ENCODE data around the gene DAB1.

Gene DAB1

GRCh38 chr1:57210881-57211280 lies 213.0 kb downstream of the DAB1 start:
- no peak for DNase-seq

- no peak for DNase-seq
These were observed 214.4 kb downstream of the DAB1 start for GRCh38 chr1:57209495-57209894.

- no peak for DNase-seq
These were observed 215.0 kb downstream of the DAB1 start for GRCh38 chr1:57208741-57209302.

GRCh38 chr1:57206038-57206437 lies 217.8 kb downstream of the DAB1 start:
- no peak for DNase-seq

DNA sequence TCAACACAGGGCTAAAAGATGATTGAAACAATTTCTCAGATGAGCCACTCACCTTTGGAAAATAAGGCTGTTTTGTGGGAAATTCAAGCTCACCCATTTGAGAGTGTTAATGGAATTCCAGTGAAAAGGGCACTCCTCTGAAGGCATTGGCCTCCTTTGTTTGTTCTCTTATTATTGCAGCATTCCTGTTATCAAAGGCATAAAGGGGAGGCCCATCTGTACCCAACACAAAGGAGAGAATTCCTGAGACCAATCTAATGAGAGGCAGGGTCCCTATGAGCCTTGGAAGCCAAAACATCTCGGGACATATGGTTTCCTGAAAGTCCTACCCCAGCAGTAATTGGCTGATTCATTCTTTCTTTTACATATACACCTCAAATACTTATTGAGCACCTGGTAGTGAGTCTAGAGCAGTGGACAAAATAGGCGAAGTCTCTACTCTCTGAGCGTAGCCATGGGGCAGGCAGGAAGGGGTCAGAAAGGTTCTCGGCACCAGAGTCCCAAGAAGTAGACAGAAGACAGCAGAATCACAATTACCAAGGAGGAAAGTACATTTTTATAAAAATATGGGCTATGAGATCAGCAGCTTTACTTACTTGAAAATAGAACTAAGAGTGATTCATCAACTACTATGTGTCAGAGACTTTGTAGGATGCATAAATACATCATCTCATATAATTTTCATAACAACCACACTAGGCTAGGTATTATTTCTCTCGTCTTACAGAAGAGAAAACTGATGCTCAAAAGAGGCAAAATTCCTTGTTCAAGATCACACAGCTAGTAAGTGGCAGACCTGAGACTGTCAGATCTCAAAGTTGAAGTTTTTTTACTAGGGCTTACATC lies 218.7 kb downstream of the DAB1 start:
- no peak for DNase-seq

GRCh38 chr1:57204091-57204490 lies 219.8 kb downstream of the DAB1 start:
- no peak for DNase-seq

GRCh38 chr1:57202241-57202640 lies 221.6 kb downstream of the DAB1 start:
- no peak for DNase-seq

GRCh38 chr1:57198912-57199311 lies 224.9 kb downstream of the DAB1 start:
- no peak for DNase-seq

DNA sequence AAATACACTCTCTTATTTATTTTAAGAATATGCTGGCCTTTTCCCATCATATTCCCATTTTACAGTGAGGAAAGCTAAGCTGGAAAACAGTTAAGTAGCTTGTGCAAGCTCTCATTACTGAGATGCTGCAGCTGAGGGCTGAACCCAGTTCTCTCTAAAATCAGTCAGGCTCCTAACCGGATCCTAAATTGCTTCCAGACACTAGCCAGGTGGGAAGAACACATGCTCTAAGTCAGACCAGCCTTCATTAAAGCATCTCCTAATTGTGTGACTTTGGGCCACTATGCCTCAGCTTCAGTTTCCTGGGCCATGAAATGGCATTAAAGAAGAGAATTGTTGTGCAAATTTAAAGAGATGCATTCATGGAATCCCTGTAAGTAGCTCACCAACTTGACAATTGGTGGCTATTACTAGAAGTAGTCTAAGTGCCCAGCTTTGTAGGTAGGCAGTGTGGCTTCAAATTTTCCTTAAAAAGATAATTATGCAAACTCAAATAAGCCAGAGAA lies 228.4 kb downstream of the DAB1 start:
- DNase-seq, result no peak

DNA sequence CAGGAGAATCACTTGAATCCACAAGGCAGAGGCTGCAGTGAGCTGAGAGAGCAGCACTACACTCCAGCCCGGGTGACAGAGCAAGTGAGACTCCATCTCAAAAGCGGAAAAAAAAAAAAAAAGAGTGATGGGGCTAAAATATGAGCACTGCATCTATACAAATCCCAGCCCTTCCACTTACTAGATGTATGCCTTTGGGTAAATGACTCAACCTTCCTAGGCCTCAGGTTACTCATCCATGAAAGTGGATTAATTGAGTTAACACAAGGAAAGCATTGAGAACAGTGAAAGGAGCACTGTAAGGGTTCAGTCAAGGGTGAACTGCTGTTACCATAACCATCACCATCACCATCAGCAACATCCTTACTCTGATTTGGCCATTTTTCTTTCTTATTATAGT lies 231.6 kb downstream of the DAB1 start:
- no peak for DNase-seq

GRCh38 chr1:57190898-57191297 lies 233.0 kb downstream of the DAB1 start:
- no peak for DNase-seq

DNA sequence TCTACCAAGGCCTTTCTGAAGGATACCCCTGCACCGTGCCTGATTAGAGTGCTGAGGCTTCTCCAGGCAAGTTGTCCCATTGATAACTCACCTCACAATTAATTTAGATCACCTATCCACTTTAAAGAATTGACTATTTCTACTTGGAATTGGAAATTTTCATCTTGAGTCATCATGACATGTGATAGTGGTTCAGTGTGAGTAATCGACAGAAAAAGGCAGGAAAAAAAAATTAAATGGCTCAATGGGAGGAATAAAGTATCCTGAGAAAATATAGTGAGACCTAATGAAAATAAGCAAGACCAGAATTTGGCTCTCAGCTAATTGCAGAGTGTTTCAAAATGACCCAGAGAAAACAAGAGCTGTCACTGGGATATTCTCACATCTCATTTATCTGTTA lies 235.7 kb downstream of the DAB1 start:
- DNase-seq, result no peak

- no peak for DNase-seq
These were observed 237.4 kb downstream of the DAB1 start for GRCh38 chr1:57186455-57186854.

DNA sequence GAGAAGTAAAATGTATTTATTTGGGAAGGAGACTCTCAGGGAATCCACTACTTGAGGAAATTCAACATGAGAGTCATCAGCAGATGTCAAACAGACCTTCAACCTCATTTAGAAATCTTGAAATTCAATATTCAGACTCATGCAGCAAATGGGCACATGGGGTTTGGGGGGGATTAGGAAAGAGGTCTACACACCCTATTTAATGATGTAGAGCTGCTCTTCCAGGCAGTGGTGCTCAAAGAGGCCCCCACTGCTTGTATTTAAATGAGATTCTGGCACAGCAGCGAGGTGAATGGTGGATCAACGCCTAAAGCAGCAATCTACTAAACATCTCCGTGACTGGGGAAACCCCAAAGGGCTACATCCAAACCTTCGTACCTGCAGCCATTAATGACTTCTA lies 244.9 kb downstream of the DAB1 start:
- DNase-seq, result no peak

DNA sequence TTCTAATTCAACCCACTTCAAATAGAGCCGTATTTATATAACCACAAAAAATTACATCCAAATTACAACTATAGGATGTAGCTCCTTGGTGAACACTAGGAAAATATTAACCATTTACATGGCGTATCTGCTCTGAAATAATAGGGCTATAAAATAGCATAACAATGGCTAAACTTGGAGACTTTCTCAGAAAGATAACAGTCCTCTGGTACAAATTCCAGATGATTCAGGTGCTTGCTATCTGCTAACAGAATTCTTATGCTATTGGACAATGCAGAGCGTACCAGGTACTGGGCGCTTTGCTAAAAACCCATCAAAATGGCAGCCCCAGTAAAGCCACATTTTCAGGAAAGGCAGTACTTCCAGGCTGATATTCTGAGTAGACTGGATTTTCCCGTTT lies 248.4 kb downstream of the DAB1 start:
- no peak for DNase-seq

- no peak for DNase-seq
These were observed 251.8 kb downstream of the DAB1 start for GRCh38 chr1:57172040-57172439.

DNA sequence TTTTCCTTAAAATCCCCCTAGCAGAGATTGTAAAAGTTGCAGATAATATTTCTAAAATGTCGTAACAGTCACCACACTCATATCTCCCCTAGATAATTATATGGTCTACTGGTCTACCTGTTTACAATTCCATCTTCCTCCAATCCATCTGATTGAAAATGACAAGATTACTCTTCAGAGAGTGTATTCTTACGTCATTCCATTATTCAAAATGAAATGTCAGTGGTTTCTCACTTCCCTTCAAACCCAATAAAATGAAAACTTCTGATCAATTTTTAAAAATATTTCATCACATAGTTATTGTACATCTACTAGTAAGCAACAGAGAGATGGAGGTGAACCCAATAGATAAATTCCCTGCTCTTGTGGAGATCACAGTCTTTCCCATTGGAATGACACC lies 255.9 kb downstream of the DAB1 start:
- no peak for DNase-seq

DNA sequence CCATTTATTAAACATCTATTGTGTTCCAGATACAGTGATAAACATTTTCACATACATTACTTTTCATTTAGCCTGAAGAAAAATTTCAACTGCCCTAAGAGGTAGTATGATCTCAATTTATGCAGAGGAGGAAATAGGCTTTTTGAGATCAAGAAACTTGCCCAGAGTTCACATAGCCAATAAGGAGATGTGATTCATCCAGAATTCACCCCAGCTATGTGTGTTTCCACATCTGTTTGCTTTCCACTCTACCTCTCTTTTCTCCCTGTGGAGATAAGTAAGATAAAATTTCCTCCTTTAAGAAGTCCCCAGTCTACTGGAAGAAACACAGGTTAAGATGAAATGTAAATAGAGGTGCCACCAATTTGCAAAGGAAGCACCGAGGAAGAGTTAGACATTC lies 258.3 kb downstream of the DAB1 start:
- no peak for DNase-seq

GRCh38 chr1:57164584-57164983 lies 259.3 kb downstream of the DAB1 start:
- DNase-seq, result no peak

GRCh38 chr1:57163789-57164188 lies 260.1 kb downstream of the DAB1 start:
- DNase-seq, result no peak

- no peak for DNase-seq
These were observed 260.5 kb downstream of the DAB1 start for GRCh38 chr1:57163325-57163724.

- no peak for DNase-seq
These were observed 261.1 kb downstream of the DAB1 start for GRCh38 chr1:57162607-57163261.

DNA sequence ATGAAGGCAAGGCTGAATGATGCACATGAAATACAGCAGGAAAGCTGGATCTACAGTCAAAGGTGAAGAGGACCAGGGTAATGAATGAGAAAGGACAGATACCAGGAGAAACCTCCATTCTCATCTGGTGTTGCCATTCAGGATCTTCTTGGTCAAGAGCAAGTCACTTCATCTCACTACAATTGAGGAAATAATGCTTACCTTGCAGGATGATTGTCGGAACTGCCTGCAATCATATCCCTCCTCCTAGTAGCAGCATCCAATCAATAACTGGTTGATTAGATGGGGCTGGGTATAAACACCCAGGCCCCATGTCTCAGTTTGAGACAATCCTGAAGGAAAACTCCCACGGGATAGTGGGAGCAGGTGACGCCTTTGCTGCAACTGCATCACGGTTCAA lies 263.3 kb downstream of the DAB1 start:
- DNase-seq, result no peak

GRCh38 chr1:57158604-57158998 lies 265.3 kb downstream of the DAB1 start:
- no peak for DNase-seq

All from NCI-H69 (cell line).